ENCODE results near the gene ZNF366.

Gene ZNF366

GRCh38 chr5:72441862-72442540 lies 65.2 kb downstream of the ZNF366 start:
- DNase-seq (ENCODE audit: low read depth, low spot score), result no peak

DNA sequence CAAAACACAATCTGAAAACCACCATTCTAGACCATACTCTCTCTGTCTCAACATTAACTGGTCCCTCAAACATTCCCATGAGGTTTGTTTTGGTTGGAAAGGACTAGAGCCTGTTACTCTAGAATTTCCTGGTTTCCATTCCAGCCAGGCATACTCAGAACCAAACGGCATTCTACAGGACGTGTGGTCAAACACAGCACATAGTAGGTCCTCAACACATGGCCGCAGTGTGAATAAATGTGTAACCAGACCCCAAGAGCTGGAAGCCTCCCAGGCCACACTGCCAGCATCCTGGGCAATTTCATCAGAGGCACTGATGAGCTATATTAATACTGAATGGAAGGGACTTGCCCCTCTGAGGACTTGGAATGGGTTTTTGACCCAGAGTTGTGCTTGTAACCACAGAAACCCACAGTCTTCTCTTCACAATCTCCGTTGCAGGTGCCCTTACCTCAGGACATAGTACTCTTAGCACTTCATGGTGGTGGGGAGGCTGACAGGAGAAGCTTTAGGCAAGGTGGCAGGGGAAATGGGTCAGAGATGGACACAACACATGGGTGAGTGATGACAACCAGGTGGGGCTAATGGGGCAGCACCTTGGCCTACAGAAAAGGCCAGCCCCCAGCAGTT lies 66.0 kb downstream of the ZNF366 start:
- DNase-seq (ENCODE audit: low read depth, low spot score), result no peak

- DNase-seq (ENCODE audit: low read depth, low spot score), result no peak
These were observed 67.0 kb downstream of the ZNF366 start for GRCh38 chr5:72440207-72440638.

DNA sequence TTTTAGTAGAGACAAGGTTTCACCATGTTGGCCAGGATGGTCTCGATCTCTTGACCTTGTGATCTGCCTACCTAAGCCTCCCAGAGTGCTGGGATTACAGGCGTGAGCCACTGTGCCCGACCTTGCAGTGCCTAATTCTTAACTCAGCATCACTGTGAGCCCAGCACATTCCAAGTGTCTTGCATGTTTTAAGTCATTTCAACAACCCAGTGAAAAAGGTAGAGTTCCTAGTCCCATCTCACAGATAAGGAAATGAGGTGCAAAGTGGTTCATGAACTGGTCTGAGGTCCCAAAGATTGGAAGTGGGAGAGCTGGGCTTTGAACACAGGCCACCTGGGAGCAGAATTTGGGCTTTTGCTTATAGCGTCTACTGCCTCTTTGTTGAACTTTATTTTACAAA lies 68.0 kb downstream of the ZNF366 start:
- no peak for DNase-seq (ENCODE audit: low read depth, low spot score)

DNA sequence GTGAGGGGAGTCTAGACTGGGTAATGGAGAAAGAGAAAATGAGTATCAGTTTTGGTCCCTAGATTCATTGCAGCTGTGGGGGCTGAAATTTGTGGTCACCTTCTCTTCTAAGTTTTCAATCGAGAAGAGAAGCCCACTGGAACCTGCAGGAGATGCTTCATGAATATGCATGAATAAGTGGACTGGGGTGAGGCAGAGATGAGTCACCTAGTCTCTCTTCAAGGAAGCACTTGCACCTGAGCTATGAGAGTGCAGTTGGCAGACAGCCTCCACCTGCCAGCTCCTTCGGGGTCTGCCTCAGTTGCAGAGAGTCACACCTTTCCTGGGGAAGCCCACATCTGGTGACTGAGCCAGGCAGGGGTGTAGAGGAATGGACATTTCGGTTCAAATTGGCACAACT lies 69.1 kb downstream of the ZNF366 start:
- DNase-seq (ENCODE audit: low read depth, low spot score), result no peak

- DNase-seq (ENCODE audit: low read depth, low spot score), result no peak
These were observed 70.3 kb downstream of the ZNF366 start for GRCh38 chr5:72436796-72437471.

DNA sequence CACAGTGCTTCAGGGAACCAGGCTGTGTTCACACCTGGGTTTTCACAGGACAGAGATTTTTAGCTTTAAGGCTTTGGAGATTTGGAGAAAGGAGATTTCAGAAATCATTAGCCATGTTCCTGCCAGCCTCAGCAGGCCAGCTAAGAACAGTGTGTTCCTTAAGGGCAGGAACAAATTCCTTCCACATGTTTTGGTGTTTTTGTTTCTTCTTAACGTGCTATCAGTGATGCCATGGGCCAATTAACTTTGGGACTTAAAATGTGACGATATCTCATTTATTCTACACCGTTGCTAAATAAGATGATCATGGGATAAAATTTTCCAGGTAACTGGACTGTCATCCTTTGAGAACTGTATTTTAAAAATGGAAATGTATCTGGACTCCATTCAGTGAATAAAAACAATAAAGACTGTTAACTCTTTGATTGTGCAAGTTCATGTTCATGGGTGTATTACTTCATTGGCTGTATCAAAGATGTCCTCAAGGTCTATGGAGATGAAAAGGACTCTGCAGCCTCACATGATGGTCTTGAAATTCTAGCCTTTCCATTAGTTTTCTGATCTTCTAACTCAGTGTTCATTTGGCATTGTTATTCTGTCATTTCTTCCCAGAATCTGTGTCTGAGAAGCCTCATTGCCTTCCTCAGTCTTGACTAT lies 72.3 kb downstream of the ZNF366 start:
- DNase-seq (ENCODE audit: low read depth, low spot score), result no peak

GRCh38 chr5:72434056-72434780 lies 73.0 kb downstream of the ZNF366 start:
- DNase-seq (ENCODE audit: low read depth, low spot score), result no peak

DNA sequence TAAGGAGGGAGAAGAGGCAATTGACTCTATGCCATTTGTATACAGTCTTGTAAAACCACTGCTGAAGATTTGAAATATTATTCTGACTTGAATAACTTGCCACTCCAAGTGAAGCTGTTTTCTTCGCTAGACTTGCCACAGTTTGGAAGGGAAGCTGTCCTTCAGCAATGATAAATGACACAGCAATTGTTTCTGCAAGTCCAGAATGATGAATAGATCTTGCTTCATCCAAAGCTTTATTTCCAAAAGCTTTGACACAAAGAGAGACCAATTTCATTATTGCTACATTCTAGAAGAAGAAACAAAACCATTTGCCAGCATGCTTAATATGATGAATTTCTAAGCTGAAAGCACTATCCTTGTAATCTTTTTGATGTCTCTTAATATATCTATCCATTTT lies 73.7 kb downstream of the ZNF366 start:
- no peak for DNase-seq (ENCODE audit: low read depth, low spot score)

- DNase-seq (ENCODE audit: low read depth, low spot score), result no peak
These were observed 78.5 kb downstream of the ZNF366 start for GRCh38 chr5:72428669-72429068.

- no peak for DNase-seq (ENCODE audit: low read depth, low spot score)
These were observed 79.4 kb downstream of the ZNF366 start for GRCh38 chr5:72427488-72428437.

DNA sequence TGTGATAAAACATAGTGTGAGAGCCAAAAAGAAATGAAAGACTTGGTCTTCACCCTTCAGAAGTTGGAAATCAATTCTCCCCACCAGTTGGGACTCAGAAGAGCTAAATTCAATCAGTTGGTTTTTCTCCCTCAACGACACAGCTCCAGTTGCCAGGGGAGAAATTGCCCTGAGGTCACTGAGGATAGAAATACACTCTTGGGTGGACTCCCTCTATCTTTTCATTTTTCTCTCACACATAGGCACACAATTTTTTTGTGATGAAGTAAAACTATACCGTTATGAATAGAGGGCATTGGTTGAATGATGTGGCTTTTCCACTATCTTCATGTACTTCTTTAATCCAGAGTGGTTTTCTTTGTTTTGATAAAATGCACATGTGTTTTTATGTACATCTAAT lies 80.2 kb downstream of the ZNF366 start:
- no peak for DNase-seq (ENCODE audit: low read depth, low spot score)

DNA sequence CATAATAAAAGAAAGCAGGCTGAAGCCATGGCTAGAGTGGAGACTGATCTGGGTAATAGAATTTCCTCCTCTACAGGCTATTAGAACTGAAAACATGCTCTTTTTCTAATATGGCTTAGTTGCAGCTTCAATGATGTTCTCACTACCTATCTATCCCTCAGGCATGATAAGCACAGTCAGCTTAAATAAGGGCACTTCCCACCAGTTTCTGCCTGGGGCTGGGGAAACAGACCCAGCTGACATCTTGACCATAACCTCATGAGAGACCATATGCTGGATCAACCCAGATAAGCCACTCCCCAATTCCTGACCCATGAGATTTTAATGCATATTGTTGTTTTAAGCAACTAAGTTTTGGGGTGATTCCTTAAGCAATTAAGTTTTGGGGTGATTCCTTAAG lies 81.2 kb downstream of the ZNF366 start:
- no peak for DNase-seq (ENCODE audit: low read depth, low spot score)

- DNase-seq (ENCODE audit: low read depth, low spot score), result no peak
These were observed 88.9 kb downstream of the ZNF366 start for GRCh38 chr5:72418271-72418670.

- no peak for DNase-seq (ENCODE audit: low read depth, low spot score)
These were observed 89.7 kb downstream of the ZNF366 start for GRCh38 chr5:72417333-72418062.

DNA sequence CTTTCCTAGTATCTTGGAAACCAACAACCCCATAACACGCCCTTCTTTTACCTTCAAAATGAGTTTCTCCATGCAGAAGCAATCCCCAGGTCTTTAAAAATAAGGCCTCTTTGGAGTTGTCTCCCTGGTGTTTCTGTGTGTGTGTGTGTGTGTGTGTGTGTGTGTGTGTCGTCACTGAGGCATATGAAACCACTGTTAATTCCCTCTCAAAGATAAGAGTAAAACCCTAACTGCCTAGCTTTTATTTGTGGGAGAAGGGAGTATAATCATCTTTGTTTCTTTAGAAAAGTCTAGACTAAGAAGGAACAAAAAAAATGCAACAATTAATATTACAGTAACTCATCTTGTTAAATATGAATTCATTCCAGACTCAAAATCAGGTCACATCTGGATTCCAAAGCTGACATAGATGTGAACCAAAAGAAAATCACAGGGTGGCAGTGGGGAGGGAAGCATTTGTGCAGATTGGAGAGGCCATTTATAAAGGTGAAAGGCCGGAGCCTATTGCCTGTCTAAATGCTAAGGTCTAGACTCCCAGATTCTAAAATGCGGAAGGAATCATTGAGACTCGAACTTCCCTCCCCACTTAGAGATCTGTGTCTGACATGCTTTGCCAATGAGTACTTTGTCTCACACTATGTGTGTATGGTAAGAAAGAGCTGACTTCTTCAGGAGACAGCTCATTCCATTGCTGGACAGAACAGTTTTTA lies 91.4 kb downstream of the ZNF366 start:
- no peak for DNase-seq (ENCODE audit: low read depth, low spot score)

DNA sequence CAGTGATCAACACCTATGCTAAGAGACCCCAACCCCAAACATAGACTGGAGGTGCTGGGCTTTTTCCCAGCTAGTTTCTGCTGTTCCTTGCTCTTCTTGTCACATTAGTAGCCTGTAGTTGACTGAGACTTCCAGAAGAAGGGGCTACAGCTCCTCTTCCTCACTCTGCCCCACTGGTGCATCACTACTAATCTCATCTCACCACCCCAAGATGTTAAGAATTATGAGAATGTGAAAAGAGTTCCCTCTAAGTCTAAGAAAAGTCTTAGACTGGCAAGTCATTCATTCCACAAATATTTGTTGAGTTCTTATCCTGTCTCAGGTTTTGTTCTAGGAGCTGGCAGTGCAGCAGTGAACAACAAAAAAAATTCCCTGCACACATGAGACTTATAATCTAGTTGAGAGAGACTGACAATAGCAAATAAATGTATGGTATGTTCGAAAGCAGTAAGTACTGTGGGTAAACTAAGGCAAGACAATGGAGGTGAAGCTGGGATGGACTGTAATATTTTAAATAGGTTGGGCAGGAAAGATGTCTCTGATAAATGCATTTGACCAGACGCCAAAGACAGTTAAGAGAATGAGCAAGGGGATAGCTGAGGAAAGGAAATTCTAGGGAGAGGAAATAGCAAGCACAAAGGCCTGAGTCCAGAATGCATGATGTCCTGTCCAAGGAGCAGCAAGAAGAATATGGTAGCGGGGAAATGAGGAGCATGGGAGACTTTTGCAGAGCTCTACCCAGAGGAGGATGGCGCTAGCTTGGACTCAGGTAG lies 94.7 kb downstream of the ZNF366 start:
- no peak for DNase-seq (ENCODE audit: low read depth, low spot score)

DNA sequence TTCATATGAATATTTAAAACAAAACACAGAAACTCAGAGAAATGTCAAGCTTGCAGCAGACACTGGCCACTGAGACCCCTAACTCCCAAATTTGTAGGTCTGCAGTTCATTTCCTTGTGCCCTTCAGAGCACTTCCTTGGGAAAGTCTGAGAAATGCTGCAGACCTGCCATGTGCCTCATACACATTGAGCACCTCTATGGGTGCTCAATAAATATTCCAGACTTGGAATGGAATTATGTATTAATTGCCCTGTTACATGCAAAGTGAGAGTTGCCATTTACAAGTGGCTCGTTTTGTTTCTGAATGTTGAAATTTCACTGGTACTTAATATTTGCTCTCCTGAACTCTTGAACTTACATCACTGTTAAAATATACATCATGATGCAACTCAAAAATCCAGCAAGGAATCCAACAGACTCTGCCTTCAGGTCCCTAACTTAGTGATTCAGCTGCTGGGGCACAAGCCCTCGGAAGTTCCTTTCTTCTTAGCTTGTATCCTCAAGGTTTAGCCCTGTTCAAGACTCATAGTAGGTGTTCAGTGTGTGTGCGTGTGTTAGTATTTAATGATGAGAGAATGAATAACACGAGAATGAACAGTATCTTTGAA lies 96.4 kb downstream of the ZNF366 start:
- DNase-seq (ENCODE audit: low read depth, low spot score), result no peak
